Measurements from ENCODE around the gene NKX2-4.

- TF ChIP-seq CTCF (IDR thresholded peaks at IDR 0.05; ENCODE audit: insufficient read depth, low read depth, low read length): no peak
- TF ChIP-seq EZH2 (IDR thresholded peaks at IDR 0.05; ENCODE audit: insufficient read depth, low read length): no peak
Observed at GRCh38 chr20:21372016-21372415, 25.3 kb downstream of the NKX2-4 start.

Data from astrocyte (in vitro differentiated cells and primary cell).